Medulla oblongata (tissue), 1 donor: ENCODE measurements around the gene GOLGA6A.

Source experiments
- DNase-seq: peaks from one replicate; pipeline ENCODE4 v3.0.0-alpha.2; 2015; ENCODE audit errors: extremely low spot score

Gene GOLGA6A

DNA sequence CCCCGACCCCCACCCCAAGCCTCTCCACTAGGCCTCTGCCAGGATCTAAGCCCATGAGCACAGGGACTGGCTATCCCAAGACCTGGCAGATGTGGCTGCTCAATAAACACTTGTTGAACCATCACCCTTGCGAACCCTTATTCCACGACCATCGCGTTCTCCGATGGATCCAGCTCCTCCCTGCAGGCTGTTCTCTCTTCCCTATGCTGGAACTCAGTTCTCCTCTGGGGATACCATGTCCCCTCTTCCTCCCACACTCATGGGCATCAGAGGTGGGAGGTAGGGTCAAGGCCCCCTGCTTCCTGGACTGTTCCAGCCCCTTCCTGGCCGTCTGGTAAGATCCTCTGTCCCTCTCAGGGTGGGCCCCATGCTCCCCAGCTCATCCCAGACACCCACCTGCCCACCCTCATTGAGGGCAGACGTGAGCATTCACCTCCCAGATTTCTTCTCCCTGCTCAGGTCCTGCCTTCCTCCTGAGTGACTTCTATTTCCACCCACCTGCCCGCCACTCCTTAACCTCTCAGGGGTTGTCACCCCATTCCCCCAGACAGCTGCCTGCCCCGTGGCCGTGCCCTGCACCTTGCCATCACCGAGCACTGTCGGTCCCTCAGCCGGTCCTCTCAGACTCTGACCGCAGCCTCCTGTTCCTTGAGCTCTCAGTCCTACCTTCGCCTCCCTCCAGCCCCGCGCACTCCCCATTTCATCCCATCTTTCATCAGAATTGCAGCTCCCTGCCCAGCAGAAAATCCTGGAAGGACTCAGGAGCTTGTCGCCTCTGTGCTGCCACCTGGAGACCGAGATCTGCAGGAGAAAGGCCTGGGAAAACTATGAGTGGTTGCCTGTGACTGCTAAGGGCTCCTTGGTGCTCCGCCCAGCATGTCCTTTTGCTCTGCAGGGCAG, 45.8 kb downstream of the GOLGA6A start:
- peak; percentile 41 for DNase-seq

DNA sequence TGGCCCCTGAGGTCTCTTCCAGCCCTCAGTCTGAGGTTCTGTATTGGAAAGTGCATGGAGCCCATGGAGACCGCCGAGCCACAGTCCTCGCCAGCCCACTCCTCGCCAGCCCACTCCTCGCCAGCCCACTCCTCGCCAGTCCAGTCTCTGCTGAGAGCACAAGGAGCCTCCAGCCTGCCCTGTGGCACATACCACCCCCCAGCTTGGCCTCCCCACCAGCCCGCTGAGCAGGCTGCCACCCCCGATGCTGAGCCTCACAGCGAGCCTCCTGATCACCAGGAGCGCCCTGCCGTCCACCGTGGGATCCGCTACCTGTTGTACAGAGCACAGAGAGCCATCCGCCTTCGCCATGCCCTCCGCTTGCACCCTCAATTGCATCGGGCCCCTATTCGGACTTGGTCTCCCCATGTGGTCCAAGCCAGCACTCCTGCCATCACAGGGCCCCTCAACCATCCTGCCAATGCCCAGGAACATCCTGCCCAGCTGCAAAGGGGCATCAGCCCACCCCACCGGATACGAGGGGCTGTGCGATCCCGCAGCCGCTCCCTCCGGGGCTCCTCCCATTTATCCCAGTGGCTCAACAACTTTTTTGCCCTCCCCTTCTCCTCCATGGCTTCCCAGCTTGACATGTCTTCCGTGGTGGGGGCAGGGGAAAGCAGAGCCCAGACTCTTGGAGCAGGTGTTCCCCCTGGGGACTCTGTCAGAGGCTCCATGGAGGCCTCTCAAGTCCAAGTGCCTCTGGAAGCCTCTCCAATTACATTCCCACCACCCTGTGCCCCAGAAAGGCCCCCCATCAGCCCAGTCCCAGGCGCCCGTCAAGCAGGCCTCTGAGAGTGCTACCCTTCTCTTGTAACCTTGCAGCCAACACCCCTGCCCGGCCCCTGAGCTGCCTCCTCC, 47.0 kb downstream of the GOLGA6A start:
- DNase-seq = no peak

DNA sequence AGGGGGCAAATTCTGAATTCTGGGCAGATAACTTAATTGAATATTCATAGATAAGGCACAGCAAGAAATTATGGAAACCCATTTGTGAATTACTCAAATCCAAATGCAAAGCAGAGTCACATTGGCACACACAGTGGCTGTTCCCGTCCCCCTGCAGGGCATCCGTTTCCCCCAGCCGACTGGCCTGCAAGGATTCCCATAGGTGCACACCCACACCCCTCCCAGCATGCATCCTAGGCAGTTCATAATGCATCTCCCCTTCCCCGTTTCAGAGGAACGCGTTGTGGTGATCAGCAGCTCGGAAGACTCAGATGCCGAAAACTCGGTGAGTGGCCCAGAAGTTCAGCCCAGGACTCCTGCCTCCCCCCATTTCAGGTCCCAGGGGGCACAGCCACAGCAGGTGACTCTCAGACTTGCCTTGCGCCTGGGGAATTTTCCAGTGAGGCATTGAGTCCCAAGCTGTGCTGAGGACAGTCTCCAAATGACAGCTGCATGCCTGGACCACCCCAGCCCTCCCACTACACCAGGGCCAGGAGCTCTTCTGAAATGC, 48.1 kb downstream of the GOLGA6A start:
- DNase-seq = no peak

DNA sequence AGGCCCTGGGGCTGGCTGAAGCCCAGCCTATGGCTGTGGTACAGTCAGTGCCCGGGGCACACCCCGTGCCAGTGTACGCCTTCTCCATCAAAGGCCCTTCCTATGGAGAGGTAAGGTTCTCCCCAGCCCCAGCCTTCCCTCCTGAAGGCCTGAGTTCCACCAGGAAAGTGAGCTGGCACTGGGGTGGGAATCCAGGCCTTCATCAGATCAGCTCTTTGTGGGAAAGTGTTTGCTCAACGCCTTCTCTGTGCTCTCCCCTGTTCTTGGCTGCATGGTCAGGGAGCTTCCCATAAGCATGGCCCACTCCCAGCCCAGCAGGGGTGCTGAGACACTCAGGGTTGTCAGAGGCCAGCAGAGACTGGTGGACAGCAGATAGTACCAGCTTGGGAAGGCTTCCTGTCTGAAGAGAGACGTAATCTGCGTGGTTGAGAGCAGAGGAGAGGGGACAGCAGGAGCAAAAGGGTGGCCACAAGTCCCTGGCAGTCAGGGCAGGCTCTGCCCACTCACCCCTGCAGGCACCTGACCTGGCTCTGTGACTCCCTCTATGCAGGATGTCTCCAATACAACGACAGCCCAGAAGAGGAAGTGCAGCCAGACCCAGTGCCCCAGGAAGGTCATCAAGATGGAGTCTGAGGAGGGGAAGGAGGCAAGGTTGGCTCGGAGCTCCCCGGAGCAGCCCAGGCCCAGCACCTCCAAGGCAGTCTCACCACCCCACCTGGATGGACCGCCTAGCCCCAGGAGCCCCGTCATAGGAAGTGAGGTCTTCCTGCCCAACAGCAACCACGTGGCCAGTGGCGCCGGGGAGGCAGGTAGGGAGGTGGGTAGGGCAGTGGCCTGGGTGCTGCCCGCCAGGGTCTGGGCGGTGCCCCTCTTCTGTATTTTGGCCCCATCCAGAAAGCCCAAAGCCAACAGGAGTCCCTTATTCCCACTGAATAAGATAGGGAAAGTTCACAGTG, 49.5 kb downstream of the GOLGA6A start:
- no peak for DNase-seq

DNA sequence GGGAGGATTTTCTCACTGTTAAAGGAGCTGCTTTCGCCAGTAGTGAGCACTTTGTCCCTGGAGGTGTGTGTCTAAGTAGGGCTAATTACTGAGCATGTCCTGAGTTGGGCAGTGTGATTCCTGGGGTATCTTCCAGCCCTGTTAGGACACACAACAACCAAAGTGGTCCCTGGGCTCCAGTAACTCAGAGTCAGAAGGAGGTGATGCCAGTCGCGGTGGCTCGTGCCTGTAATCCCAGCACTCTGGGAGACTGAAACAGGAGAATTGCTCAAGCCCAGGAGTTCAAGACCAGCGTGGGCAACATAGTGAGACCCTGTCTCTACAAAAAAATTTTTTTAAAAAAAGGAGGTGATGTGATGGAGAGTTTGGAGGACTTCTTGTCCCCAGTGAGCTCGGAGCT, 50.3 kb downstream of the GOLGA6A start:
- no peak for DNase-seq

DNA sequence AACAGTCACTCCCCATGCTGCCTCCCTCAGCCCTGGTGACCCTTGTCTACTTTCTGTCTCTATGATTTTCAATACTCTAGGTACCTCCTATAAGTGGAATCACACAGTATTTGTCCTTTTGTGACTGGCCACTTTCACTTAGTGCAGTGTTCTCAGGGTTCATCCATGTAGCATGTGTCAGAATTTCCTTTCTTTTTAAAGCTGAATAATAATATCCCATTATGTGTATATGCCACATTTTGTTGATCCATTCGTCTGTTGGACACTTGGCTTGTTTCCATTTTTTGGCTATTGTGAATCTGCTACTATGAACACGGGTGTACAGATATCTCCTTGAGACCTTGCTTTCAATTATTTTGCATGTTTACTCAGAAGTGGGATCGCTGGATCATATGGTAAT, 53.7 kb downstream of the GOLGA6A start:
- DNase-seq = no peak

DNA sequence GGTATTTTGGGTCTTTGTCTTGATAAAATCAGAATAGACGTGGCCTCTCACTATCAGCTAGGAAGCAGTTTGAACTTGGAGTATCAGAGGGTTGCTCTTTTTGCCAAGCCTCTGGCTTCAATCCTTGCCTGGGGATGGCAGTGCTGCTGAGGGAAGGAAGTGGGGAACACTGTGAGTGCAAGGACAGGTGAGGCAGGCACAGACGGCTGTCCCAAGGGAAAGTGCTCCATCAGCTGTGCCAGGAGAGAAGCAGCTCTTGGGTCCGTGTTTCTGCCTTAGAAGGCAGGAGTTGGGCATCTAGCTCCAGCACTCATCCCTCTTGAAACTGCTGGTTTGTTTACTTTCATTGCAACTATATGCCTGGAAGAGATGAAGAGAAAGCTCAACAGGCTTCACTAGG, 54.7 kb downstream of the GOLGA6A start:
- no peak for DNase-seq

DNA sequence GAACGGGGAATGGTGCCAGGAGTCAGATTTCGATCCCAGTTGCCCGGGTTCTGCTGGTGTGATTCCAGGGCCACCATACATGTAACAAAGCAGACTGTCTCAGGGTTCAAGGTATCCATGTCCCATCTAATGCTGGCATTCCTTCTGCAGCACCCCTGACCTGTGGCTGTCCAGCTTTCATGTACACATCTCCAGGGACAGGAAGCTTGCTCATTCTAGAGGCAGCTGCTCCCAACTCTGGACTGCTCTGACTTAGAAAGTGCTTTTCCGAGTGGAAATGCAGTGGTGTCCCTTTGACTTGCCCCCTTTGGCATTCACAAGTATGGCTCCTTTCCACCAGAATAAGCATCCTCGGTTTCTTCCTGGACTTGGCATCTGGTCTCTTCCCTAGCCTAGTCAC, 56.9 kb downstream of the GOLGA6A start:
- no peak for DNase-seq

DNA sequence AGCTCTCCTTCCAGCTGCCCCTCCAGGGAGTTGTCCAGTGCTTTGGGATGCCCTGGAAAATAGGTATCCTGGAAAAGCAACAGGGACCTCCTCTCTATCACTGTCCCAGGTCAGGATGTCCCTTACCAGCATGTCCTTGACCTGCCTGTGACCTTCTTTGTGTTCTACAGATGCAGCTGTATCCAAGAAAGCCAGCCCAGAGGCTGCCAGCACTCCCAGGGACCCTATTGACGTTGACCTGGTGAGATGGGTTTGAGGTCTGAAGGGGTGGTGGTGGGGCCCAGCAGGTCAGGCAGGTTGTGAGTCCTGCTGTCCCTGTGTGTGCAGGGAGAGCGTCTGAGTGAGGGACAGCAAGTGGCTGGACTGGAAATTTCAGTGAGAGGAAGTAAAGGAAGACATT, 57.7 kb downstream of the GOLGA6A start:
- DNase-seq = no peak

DNA sequence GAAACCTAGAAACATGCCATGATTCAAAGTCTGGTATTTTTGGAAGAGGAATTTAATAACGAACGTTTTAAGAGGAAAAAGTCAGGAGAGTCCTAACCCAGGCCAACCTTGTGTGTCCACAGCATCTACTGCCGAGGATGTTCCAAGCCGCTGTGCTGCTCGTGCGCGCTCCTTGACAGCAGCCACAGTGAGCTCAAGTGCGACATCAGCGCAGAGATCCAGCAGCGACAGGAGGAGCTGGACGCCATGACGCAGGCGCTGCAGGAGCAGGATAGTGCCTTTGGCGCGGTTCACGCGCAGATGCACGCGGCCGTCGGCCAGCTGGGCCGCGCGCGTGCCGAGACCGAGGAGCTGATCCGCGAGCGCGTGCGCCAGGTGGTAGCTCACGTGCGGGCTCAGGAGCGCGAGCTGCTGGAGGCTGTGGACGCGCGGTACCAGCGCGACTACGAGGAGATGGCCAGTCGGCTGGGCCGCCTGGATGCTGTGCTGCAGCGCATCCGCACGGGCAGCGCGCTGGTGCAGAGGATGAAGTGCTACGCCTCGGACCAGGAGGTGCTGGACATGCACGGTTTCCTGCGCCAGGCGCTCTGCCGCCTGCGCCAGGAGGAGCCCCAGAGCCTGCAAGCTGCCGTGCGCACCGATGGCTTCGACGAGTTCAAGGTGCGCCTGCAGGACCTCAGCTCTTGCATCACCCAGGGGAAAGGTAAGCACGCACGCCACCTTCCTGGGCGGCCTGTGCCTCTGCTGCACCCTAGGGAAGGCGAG, 59.5 kb downstream of the GOLGA6A start:
- no peak for DNase-seq
